Prostate gland (tissue), 2 donors: Measurements from ENCODE around the gene SLC14A1.

Source experiments
- POLR2A ChIP-seq: fragments of 450-650 bp; IDR thresholded peaks from one replicate; pipeline ENCODE4 v1.6.1; 2016; ENCODE audit warnings: antibody characterized with exemption, mild to moderate bottlenecking
- POLR2AphosphoS5 ChIP-seq: sonication (generic); formaldehyde crosslinking; IDR thresholded peaks from one replicate; pipeline ENCODE4 v1.6.1; 2017; ENCODE audit warnings: antibody characterized with exemption
- TF ChIP-seq, protein P1 (sequence below), 4 experiments: fragments of 200-600 bp in 2 of 4; fragments of 450-650 bp in 2 of 4; sonication (generic) in 2 of 4; IDR thresholded peaks; 1 replicate in 3 of 4; 2 replicates in 1 of 4; pipeline ENCODE4 v1.5.1; 2016 to 2019; ENCODE audit warnings: antibody characterized with exemption in 4 of 4, mild to moderate bottlenecking in 2 of 4, moderate library complexity in 2 of 4

DNA sequence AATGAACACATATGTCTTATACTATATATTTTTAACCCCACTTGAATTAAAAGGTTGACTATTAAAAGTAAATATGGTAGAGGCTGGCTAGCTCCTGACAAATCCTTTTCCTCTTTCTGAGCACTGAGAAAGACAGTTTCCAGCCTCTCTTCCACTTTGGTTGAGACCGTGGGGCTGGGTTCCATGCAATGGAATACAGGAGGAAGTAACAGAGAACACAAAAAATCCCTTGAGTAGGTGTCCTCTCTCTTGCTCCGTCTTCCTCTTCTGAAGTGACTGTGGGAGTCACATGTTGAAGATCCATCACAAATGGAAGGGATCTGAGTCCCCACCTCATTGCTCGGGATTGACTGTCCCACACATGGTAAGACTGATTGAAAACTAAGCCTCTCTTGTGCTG is 64.9 kb downstream of the SLC14A1 start:
- TF ChIP-seq, protein P1, sequence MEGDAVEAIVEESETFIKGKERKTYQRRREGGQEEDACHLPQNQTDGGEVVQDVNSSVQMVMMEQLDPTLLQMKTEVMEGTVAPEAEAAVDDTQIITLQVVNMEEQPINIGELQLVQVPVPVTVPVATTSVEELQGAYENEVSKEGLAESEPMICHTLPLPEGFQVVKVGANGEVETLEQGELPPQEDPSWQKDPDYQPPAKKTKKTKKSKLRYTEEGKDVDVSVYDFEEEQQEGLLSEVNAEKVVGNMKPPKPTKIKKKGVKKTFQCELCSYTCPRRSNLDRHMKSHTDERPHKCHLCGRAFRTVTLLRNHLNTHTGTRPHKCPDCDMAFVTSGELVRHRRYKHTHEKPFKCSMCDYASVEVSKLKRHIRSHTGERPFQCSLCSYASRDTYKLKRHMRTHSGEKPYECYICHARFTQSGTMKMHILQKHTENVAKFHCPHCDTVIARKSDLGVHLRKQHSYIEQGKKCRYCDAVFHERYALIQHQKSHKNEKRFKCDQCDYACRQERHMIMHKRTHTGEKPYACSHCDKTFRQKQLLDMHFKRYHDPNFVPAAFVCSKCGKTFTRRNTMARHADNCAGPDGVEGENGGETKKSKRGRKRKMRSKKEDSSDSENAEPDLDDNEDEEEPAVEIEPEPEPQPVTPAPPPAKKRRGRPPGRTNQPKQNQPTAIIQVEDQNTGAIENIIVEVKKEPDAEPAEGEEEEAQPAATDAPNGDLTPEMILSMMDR (IDR thresholded peaks at IDR 0.05), result no peak
- no peak for TF ChIP-seq POLR2AphosphoS5
- TF ChIP-seq POLR2A, result no peak
